Ascending aorta (tissue), 2 donors: Measurements from ENCODE around the gene ADGRF3. TPM values are rescaled to one million over a fixed set of nuclear protein-coding genes. Genes with fewer than 3 reads are reported as not detected.

ENCODE experiments used
- DNase-seq, 2 donors: peaks; one replicate each; pipeline ENCODE4 v3.0.0-alpha.2; 2019; ENCODE audit warnings: low spot score in 2 of 2
- H3K27ac ChIP-seq, 2 donors: fragments of 200-600 bp; sonication (generic); one replicate each; pipeline ENCODE4 v1.5.1; 2016 to 2017; ENCODE audit warnings: mild to moderate bottlenecking in 1 of 2
- H3K27me3 ChIP-seq: fragments of 200-600 bp; sonication (generic); one replicate; pipeline ENCODE4 v1.5.1; 2017
- H3K36me3 ChIP-seq, 2 donors: fragments of 200-600 bp; sonication (generic); one replicate each; pipeline ENCODE4 v1.5.1; 2016
- H3K4me1 ChIP-seq, 2 donors: fragments of 200-600 bp; sonication (generic); one replicate each; pipeline ENCODE4 v1.5.1; 2016 to 2017; ENCODE audit warnings: mild to moderate bottlenecking in 1 of 2
- H3K4me3 ChIP-seq, 2 donors: fragments of 200-600 bp; sonication (generic); one replicate each; pipeline ENCODE4 v1.5.1; 2016 to 2017; ENCODE audit warnings: mild to moderate bottlenecking in 1 of 2
- H3K9me3 ChIP-seq, 2 donors: fragments of 200-600 bp; sonication (generic); one replicate each; pipeline ENCODE4 v1.5.1; 2016
- CTCF ChIP-seq, 3 experiments: fragments of 200-600 bp in 2 of 3; fragments of 450-650 bp in 1 of 3; sonication (generic) in 2 of 3; IDR thresholded peaks; one replicate each; pipeline ENCODE4 v1.5.1; 2016 to 2019; ENCODE audit warnings: antibody characterized with exemption in 3 of 3, mild to moderate bottlenecking in 1 of 3, moderate library complexity in 1 of 3
- intact Hi-C: fragments of 100-400 bp; cut with DNase I; formaldehyde crosslinking; loops from one replicate; pipeline ENCODE4 v1.15.1; 2023
- total RNA-seq: library from RNA; depleted of rRNA; stranded (reverse); fragments of >200 nt; gene quantifications from one replicate; pipeline ENCODE4 v1.1.0, GENCODE V29; 2016

ADGRF3 gene
- total RNA-seq, 1 donor from 2014 or later: not detected

- no peaks in the 10 kb centered on the region for H3K27me3 ChIP-seq
- H3K36me3 ChIP-seq: no peaks in the 10 kb centered on the region
- TF ChIP-seq CTCF (IDR thresholded peaks at IDR 0.05): no peak
- H3K4me3 ChIP-seq: no peak overlapping the region
- DNase-seq: no peak
- H3K4me1 ChIP-seq: no peaks in the 10 kb centered on the region
- no peaks in the 10 kb centered on the region for H3K9me3 ChIP-seq
- intact Hi-C loops: no loop called here
- no peak overlapping the region for H3K27ac ChIP-seq
Measured at GRCh38 chr2:26318950-26319349, 27.6 kb downstream of the ADGRF3 start.

GRCh38 chr2:26317377-26318105 lies 29.0 kb downstream of the ADGRF3 start:
- Histone ChIP-seq H3K27me3 (no peaks in the 10 kb centered on the region), H3K9me3 (no peaks in the 10 kb centered on the region), H3K36me3 (no peaks in the 10 kb centered on the region), H3K4me3 (no peak overlapping the region), H3K27ac (no peak overlapping the region), H3K4me1 (no peaks in the 10 kb centered on the region)
- intact Hi-C loops: no loop called here
- DNase-seq: no peak
- no peak for TF ChIP-seq CTCF (IDR thresholded peaks at IDR 0.05)

DNA sequence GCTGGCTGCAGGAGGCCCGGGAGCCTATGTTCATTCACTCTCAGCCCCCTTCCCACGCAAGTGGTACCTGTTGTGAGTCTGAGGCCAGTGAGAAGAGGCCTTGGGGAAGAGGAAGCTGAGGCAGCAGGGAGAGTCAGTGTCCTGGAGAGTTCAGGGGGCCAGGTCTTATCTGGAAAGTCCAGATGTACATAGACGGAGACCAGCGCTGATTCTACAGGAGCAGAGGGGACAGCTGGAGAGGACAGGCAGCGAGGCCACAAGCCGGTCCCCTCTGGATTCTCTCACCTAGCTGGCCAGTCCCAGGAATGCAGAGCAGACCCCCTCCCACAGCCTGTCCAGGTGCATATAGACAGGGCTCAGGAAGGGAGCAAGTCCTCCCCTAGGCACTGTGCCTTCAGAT lies 29.7 kb downstream of the ADGRF3 start:
- Histone ChIP-seq H3K4me3 (no peak overlapping the region), H3K4me1 (no peaks in the 10 kb centered on the region), H3K9me3 (no peaks in the 10 kb centered on the region), H3K36me3 (no peaks in the 10 kb centered on the region), H3K27me3 (no peaks in the 10 kb centered on the region), H3K27ac (no peak overlapping the region)
- no peak for DNase-seq
- no peak for TF ChIP-seq CTCF (IDR thresholded peaks at IDR 0.05)
- intact Hi-C loops: no loop called here

DNA sequence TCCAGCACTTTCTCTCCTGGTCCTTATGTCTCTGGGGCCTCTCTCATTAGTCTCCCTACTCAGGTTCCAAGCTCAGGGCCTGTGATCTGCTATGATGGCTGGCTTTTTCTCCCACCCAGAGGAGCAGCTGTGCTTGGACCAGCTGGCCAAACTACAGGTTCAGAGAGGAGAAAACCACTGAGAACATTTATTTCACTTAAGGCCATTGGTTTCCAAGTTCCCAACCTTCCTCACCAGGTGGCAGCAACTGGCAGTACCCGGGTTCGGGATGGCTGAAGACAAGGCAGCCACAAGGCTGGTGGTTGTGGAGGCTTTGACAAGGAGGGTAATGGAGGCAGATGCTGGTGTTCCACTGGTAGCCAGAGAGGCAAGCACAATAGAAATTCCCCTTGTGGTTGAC lies 30.5 kb downstream of the ADGRF3 start:
- H3K36me3 ChIP-seq: no peaks in the 10 kb centered on the region
- TF ChIP-seq CTCF (IDR thresholded peaks at IDR 0.05): no peak
- no peak for DNase-seq
- intact Hi-C loops: no loop called here
- no peaks in the 10 kb centered on the region for H3K9me3 ChIP-seq
- H3K27ac ChIP-seq: no peak overlapping the region
- no peak overlapping the region for H3K4me3 ChIP-seq
- no peaks in the 10 kb centered on the region for H3K27me3 ChIP-seq
- no peaks in the 10 kb centered on the region for H3K4me1 ChIP-seq

GRCh38 chr2:26314243-26314642 lies 32.3 kb downstream of the ADGRF3 start:
- no peaks in the 10 kb centered on the region for H3K36me3 ChIP-seq
- H3K4me3 ChIP-seq: no peak overlapping the region
- TF ChIP-seq CTCF (IDR thresholded peaks at IDR 0.05): no peak
- intact Hi-C loops: no loop called here
- H3K27ac ChIP-seq: no peak overlapping the region
- no peak for DNase-seq
- no peaks in the 10 kb centered on the region for H3K27me3 ChIP-seq
- no peaks in the 10 kb centered on the region for H3K4me1 ChIP-seq
- no peaks in the 10 kb centered on the region for H3K9me3 ChIP-seq

- intact Hi-C loops: no loop called here
Measured at GRCh38 chr2:26313446-26313845, 33.1 kb downstream of the ADGRF3 start.

More at GRCh38 chr2:26313446-26313845, 33.1 kb downstream of the ADGRF3 start:
- Histone ChIP-seq H3K4me1 (no peaks in the 10 kb centered on the region), H3K36me3 (no peaks in the 10 kb centered on the region), H3K9me3 (no peaks in the 10 kb centered on the region), H3K27me3 (no peaks in the 10 kb centered on the region), H3K27ac (no peak overlapping the region), H3K4me3 (no peak overlapping the region)
- TF ChIP-seq CTCF (IDR thresholded peaks at IDR 0.05): no peak
- no peak for DNase-seq
